ENCODE data around the gene BSN. TPM values are rescaled to one million over a fixed set of nuclear protein-coding genes. Genes with fewer than 3 reads are reported as not detected.

BSN gene
- total RNA-seq, 4 donors from 2014 or later = under 0.01 to 0.32 (median 0.27) TPM; not detected in 1

- Histone ChIP-seq H3K9me3 (no peaks in the 10 kb centered on the region), H3K4me3 (no peak overlapping the region), H3K4me1 (no peaks in the 10 kb centered on the region), H3K27ac (no peak overlapping the region), H3K27me3 (peaks cover 16% of the 10 kb centered on the region), H3K36me3 (no peaks in the 10 kb centered on the region)
- intact Hi-C loops (cut with DNase I; ENCODE audit: low total_unique reads) = no loop called here
- WGBS, 2 donors (ENCODE audit: low coverage in 1 of 2) = 78 to 91% methylated on average over 4 to 24 of the region's 25 CpGs
- TF ChIP-seq POLR2A (IDR thresholded peaks at IDR 0.05) (no peak), POLR2AphosphoS5 (IDR thresholded peaks at IDR 0.05) (no peak), EP300 (IDR thresholded peaks at IDR 0.05; ENCODE audit: low read depth) (no peak)
- TF ChIP-seq, protein P1, sequence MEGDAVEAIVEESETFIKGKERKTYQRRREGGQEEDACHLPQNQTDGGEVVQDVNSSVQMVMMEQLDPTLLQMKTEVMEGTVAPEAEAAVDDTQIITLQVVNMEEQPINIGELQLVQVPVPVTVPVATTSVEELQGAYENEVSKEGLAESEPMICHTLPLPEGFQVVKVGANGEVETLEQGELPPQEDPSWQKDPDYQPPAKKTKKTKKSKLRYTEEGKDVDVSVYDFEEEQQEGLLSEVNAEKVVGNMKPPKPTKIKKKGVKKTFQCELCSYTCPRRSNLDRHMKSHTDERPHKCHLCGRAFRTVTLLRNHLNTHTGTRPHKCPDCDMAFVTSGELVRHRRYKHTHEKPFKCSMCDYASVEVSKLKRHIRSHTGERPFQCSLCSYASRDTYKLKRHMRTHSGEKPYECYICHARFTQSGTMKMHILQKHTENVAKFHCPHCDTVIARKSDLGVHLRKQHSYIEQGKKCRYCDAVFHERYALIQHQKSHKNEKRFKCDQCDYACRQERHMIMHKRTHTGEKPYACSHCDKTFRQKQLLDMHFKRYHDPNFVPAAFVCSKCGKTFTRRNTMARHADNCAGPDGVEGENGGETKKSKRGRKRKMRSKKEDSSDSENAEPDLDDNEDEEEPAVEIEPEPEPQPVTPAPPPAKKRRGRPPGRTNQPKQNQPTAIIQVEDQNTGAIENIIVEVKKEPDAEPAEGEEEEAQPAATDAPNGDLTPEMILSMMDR (IDR thresholded peaks at IDR 0.05) = no peak
- in situ Hi-C loops (cut with MboI; ENCODE audit: low pct_ligation_motif_present in 1 of 4, low pct_unique_long_range_greater_than_20kb in 1 of 4, low sequenced_read_pairs in 3 of 4) = loop anchor here in 1 of 4 donors (10.0 kb wide), 1 partner anchor 123 kb away; no protein-coding TSS in a partner anchor
- DNase-seq = no peak
These were observed 113.6 kb downstream of the BSN start for GRCh38 chr3:49667701-49668413.

DNA sequence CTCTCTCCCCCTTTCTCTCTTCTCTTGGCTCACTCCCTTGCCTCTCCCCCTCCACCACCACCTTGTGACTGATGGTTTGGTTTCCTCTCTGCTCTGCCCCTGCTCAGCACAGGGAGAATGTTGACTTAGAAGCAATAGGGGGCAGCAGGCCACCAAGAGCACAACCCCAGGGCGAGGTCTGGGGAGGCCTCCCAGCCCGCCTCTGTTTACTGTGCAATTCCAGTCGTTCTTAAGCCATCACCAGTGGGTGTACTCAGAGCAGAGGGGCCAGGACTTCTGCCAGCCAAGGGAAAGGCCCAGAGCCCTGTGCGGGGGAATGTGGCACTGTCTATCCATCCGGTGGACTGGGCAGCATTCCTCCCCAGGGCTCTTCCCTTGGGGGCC is 114.1 kb downstream of the BSN start:
- in situ Hi-C loops (cut with MboI; ENCODE audit: low pct_ligation_motif_present in 1 of 4, low pct_unique_long_range_greater_than_20kb in 1 of 4, low sequenced_read_pairs in 3 of 4) = loop anchor here in 1 of 4 donors (10.0 kb wide), 1 partner anchor 124 kb away; no protein-coding TSS in a partner anchor
- TF ChIP-seq POLR2A (IDR thresholded peaks at IDR 0.05) (no peak), POLR2AphosphoS5 (IDR thresholded peaks at IDR 0.05) (no peak), EP300 (IDR thresholded peaks at IDR 0.05; ENCODE audit: low read depth) (no peak)
- TF ChIP-seq, protein P1 (IDR thresholded peaks at IDR 0.05) = no peak
- no peaks in the 10 kb centered on the region for H3K36me3 ChIP-seq
- H3K9me3 ChIP-seq = no peaks in the 10 kb centered on the region
- no peak overlapping the region for H3K27ac ChIP-seq
- peaks cover 0 to 4% (median 4%) of the 10 kb centered on the region in 4 donors for H3K4me1 ChIP-seq
- peaks cover 16% of the 10 kb centered on the region for H3K27me3 ChIP-seq
- intact Hi-C loops (cut with DNase I; ENCODE audit: low total_unique reads) = no loop called here
- H3K4me3 ChIP-seq = no peak overlapping the region
- DNase-seq = no peak
- WGBS, 2 donors (ENCODE audit: low coverage in 1 of 2) = 29% methylated on average over 5 of the region's 5 CpGs; no CpG with 5 or more reads in 1 of the 2 donors

- in situ Hi-C loops (cut with MboI; ENCODE audit: low pct_ligation_motif_present in 1 of 4, low pct_unique_long_range_greater_than_20kb in 1 of 4, low sequenced_read_pairs in 3 of 4) (loop anchor here in 1 of 4 donors (10.0 kb wide), 1 partner anchor 124 kb away; no protein-coding TSS in a partner anchor), intact Hi-C loops (cut with DNase I; ENCODE audit: low total_unique reads) (no loop called here)
- no peak overlapping the region for H3K4me3 ChIP-seq
- DNase-seq = no peak
- WGBS, 2 donors (ENCODE audit: low coverage in 1 of 2) = 50 to 54% methylated on average over 2 to 5 of the region's 5 CpGs
- H3K36me3 ChIP-seq = no peaks in the 10 kb centered on the region
- H3K9me3 ChIP-seq = no peaks in the 10 kb centered on the region
- TF ChIP-seq POLR2AphosphoS5 (IDR thresholded peaks at IDR 0.05) (no peak), EP300 (IDR thresholded peaks at IDR 0.05; ENCODE audit: low read depth) (no peak), POLR2A (IDR thresholded peaks at IDR 0.05) (no peak)
- TF ChIP-seq, protein P1 (IDR thresholded peaks at IDR 0.05) = no peak
- H3K27ac ChIP-seq = no peak overlapping the region
- H3K27me3 ChIP-seq = peaks cover 16% of the 10 kb centered on the region
- peaks cover 0 to 6% (median 4%) of the 10 kb centered on the region in 4 donors for H3K4me1 ChIP-seq
These were observed 114.6 kb downstream of the BSN start for GRCh38 chr3:49668861-49669260.

DNA sequence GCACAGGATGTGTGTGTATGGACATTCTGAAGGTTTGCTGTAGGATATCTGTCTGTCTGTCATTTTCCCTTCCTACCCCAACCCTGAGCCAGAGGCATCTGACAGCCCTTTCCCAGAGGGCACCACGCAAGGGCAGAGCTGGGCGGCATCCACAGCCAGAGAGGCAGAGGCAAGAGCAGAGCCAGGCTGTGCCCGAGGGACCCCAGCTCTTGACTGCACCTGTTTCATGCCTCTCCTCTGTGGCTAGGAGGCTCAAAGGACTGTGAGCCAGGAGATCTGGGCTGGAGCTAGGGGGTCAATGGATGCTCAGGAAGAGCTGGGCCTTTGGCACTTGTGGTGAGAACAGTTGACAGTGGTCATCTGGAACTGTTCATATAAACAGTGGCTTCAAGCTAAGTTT is 115.1 kb downstream of the BSN start:
- peaks cover 0 to 6% (median 4%) of the 10 kb centered on the region in 4 donors for H3K4me1 ChIP-seq
- no peak overlapping the region for H3K4me3 ChIP-seq
- no peaks in the 10 kb centered on the region for H3K36me3 ChIP-seq
- DNase-seq = no peak
- peaks cover 16% of the 10 kb centered on the region for H3K27me3 ChIP-seq
- H3K27ac ChIP-seq = no peak overlapping the region
- intact Hi-C loops (cut with DNase I; ENCODE audit: low total_unique reads) (no loop called here), in situ Hi-C loops (cut with MboI; ENCODE audit: low pct_ligation_motif_present in 1 of 4, low pct_unique_long_range_greater_than_20kb in 1 of 4, low sequenced_read_pairs in 3 of 4) (loop anchor here in 1 of 4 donors (10.0 kb wide), 1 partner anchor 125 kb away; no protein-coding TSS in a partner anchor)
- TF ChIP-seq, protein P1 (IDR thresholded peaks at IDR 0.05) = no peak
- TF ChIP-seq POLR2A (IDR thresholded peaks at IDR 0.05) = no peak
- no peak for TF ChIP-seq EP300 (IDR thresholded peaks at IDR 0.05; ENCODE audit: low read depth)
- no peak for TF ChIP-seq POLR2AphosphoS5 (IDR thresholded peaks at IDR 0.05)
- 56% methylated on average over 3 of the region's 3 CpGs; no CpG with 5 or more reads in 1 of the 2 donors for WGBS, 2 donors (ENCODE audit: low coverage in 1 of 2)
- H3K9me3 ChIP-seq = no peaks in the 10 kb centered on the region
